ENCODE measurements around the gene TYSND1.
"Not testable (repeated sequence)": the region's sequence is repeated elsewhere in the genome, so short reads cannot be mapped to it uniquely, and the experiment has no call there.

The TYSND1 gene

DNA sequence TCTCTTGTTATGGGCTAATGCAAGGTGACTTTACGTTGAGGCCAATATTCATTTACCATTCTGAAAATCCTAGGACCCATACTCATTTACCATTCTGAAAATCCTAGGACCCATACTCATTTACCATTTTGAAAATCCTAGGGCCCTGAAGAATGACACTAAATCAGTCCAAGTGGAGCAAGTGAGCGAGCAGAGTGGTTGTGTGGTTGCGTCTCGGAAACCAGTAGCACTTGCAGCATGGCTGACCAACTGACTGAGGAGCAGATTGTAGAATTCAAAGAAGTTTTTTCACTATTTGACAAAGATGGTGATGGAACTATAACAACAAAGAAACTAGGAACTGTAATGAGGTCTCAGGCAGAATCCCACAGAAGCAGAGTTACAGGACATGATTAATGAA is 16.9 kb upstream of the TYSND1 start:
- no peak for ATAC-seq

- peak; percentile 93 to 94 for ATAC-seq
These were observed 16.3 kb upstream of the TYSND1 start for GRCh38 chr10:70162892-70163201.

DNA sequence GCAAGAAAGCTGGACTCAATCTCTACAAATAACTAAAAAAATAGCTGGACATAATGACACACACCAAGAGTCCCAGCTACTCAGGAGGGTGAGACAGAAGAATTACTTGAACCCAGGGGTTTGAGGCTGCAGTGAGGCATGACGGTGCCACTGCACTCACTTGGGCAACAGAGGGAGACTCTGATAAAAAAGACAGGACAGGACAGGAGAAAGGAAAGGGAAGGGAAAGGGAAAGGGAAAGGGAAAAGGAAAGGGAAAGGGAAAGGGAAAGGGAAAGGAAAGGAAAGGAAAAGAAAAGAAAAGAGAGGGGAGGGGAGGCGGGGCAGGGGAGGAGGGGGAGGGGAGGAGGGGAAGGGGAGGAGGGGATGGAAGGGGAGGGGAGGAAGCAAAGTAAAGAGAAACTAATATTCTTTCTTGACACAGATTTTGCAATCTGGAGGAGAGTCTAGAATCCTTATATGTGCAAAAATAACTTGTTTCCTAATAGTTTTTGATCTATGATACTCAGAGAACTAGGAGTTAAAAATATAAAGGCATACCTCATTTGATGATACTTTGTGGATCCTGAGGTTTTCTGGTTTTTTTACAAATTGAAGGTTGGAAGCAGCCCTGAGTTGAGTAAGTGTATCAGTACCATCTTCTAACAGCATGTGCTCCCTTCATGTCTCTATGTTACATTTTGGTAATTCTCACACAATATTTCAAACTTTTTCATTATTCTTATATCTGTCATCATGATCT is 15.8 kb upstream of the TYSND1 start:
- peak in 1 of 2 donors; percentile 59 for ATAC-seq

DNA sequence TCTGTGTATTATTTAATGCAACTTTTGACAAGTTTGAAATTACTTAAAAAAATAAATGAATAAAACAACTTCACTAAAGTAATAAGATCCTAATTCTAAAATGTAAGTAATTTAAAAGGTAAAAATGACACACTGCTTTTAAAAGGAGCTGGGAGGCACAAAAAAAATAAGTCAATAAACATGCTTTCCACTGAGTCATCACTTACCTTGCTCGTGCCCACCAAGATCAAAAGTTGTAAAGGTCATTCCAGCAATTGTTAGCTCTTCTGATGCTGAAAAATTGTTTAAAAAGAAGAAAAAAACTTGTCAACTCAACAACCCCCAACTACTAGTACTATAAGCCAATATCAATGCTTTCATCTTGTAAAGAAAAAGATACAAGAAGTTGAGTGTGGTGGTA is 14.3 kb upstream of the TYSND1 start:
- ATAC-seq: no peak

GRCh38 chr10:70159366-70159765 is 12.9 kb upstream of the TYSND1 start:
- not testable (repeated sequence) for ATAC-seq

GRCh38 chr10:70158113-70158512 is 11.6 kb upstream of the TYSND1 start:
- ATAC-seq: no peak

DNA sequence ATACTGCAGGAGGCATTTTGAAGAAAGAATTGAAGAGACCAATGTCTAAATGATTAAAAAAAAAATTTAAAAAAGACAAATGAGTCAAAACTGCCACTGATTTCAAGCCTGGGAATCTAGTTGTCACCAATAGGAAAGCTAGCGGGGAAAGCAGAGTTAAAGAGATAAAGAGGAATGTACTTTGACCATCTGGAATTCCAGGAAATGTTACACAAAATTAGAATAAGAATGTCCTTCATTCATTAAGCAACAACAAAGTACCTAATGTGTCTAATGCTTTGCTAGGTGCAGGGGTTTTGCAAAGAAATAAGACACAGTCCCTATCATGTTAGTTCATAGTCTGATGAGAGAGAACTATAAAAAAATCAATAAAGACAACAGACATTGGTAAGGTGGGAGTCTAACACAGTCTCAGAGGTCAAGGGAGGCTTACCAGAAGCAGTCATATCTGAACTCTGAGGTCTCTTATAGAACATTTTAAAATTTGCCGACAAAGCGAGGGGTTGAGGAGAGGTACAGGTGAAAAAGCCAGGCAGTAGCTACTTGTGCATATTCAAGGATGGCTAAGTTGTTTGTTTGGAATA is 8.8 kb upstream of the TYSND1 start:
- ATAC-seq: no peak

- no peak for ATAC-seq
These were observed 2.0 kb upstream of the TYSND1 start for GRCh38 chr10:70148516-70148915.

GRCh38 chr10:70147259-70147625 is 742 bp upstream of the TYSND1 start:
- ATAC-seq: no peak

DNA sequence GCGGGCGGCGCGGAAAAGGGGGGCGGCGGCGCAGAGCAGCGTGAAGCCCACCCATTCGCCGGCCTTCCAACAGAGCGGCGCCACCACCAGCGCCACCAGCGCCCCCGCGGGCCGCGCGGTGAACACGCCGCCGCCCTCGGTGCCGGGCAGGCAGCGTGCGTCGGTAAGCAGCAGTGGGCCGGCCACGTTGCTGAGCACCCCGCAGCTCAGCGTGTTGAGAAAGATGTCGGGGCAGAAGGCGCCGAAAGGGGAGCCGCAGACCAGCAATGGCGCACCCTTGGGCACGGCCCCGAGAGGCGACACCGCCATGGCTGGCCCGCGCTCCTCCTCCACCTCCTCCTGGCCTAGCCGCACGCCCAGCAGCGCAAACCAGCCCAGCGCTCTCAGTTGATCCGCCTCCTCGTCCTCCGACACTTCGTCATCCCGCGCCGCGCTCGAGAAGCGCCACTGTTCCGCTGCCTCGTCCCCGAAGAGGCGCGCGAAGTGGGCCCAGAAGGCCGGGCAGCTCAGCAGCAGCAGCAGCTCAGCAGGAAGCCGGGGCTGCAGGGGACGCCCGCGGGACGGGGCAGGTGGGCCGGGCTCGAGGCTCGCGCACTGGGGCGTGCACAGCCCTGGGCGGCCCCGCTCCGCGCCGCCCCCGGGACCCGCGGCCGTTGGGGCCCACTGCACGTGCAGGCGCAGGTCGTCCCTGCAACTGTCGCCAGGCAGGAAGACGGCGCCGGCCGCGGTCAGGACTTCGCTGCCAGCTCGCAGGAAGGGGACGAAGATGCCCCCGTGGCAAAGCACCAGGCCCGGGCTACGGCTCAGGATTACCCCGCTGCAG is 623 bp downstream of the TYSND1 start:
- ATAC-seq: peak; percentile 65 to 67

DNA sequence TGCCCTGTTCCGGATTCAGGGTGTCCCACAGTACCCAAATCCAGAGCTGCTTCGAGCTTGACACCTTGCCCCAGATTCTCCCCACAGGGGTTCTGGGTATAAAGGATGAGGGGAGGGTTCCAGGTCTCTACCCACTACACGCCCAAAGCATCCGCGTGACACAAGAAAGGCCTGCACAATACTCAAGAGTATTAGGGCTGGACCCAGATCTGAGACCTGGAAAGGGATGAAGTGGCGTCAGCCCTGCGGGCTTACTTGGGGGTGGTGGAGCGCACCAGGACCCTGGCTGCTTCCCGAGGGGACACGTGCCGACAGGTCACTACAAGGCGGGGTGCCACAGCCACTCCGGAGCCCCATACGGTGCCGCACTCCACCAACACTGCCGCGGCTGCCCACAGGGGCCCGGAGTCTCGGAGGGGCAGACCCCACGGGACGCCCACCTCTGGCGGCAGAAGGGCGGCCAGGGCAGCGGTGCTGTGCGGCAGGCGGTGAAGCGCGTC is 1.3 kb downstream of the TYSND1 start:
- ATAC-seq: peak; percentile 3 to 5

- no peak for ATAC-seq
These were observed 2.0 kb downstream of the TYSND1 start for GRCh38 chr10:70144372-70145110.

GRCh38 chr10:70142555-70142954 is 3.9 kb downstream of the TYSND1 start:
- ATAC-seq: no peak

GRCh38 chr10:70140297-70140696 is 6.2 kb downstream of the TYSND1 start:
- no peak for ATAC-seq

DNA sequence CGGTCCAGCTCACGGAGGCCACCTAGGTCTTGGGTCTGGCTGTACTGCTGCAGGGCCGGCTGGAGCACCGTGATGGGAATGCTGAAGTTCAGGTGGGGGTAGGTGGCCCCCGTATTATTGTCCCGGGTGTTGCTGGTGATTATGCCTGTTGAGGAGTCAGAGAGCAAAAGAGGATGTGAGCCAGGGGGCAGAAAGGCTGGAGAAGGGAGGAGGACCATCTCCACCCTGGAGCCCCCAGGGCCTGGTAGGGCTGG is 6.6 kb downstream of the TYSND1 start:
- no peak for ATAC-seq

DNA sequence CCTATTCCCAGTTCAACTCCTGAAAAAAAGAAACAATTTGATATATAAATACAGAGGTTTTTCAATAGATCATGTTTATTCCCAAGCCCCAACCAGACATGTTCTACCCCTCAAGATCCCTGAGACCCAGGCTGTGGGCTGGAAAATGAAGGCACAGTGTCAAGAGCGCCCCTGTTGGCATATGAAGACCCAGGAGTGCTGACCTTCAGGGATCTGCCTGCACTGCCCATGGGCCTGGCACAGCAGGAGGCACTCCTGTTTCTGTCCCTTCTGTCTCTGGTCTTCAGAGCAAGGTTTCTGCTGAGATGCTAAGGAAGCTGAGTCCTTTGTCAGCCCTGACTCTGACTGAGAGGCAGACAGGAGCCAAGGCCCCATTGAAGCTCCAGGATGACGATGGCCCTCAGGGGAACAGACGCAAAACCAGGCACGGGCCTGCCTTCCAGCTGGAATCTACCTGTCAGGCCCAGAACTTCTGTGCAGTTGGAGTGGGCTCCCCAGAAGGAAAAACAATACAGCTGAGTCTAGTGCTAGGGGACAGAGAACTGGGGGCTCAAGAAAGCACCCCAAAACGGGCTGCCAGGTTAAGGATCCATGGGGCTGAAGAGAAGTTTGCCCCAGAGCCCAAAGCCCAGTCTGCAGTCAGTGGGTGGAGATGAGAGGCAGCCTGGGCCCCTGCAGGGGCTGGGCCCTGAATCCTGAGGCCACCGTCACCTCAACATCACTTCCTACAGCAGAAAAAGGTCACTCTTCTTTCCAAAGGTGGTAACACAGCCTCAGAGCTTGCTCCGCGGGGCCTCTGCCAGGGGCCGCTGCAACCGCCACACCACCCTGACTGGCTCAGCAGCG is 7.1 kb downstream of the TYSND1 start:
- no peak for ATAC-seq

DNA sequence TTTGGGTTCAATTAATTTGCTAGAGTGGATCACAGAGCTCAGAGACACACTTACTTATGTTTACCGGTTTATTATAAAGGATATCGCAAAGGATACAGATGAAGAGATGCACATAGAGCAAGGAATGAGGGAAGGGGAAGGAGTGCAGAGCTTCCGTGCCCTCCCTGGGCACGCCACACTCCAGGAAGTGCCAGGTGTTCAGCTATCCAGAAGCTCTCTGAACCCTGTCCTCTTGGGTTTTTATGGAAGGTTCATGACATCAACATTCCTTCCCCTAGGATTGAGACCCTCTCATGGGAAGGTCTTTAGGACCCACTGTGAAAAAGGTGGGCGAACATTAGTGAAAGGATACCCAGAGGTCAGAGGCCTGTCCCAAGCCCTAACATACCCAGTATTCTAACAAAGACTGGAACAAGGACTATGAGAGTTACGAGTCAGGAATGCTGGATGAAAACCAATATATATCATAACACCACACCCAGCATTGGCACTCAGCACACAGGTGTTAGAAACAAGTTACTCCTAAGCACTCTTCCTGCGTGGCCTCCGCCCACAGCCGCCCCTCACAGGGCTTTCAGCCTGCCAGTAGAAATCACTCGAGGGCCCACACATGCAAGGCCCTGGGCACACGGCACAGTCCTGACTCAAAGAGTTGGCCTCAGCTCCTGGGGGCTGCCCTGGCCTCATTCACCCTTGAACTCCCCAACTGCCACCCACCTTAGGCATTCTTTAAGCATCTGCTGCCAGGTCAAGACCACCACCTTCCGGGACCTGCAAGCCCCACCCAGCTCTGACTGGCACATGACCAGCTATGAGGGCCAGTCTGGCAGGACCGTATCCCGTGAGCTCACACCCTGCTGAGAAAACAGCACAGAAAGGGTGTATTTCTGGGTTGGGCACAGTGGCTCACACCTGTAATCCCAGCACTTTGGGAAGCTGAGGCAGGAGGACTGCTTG is 8.3 kb downstream of the TYSND1 start:
- ATAC-seq: no peak

DNA sequence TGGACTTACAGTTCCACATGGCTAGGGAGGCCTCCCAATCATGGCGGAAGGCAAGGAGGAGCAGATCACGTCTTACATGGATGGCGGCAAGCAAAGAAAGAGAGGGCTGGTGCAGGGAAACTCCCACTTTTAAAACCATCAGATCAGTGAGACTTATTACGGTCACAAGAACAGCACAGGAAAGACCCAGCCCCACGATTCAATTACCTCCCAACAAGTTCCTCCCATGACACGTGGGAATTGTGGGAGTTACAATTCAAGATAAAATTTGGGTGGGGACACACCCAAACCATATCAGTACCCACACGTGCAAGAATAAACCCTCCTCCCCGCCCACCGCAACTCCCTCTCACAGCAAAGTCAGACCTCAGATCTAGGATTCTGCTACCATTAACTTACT is 9.4 kb downstream of the TYSND1 start:
- no peak for ATAC-seq

DNA sequence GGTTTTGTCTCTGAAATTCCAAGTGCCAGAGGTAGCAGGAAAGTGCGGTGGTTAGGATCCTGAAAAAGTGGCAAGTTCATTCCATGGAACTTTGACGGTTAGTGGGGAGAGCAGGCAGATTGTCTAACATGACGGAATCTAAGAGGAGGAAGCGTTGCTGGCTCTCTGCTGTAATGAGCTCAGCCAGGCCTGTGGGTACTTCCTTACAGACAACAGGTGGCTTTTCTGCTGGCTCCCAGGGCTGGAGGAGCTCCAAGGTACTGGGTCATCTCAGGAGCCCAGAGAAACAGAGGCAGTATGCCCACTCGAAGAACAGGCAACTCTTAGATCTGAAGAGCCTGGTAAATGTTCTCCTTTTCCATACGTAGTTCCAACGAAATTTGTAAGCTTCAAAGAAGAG is 10.8 kb downstream of the TYSND1 start:
- no peak for ATAC-seq

- no peak for ATAC-seq
These were observed 11.5 kb downstream of the TYSND1 start for GRCh38 chr10:70135046-70135445.
